B cell (primary cell): ENCODE results near the gene GLIPR2.

ENCODE experiments used
- CTCF ChIP-seq: fragments of 200-600 bp; IDR thresholded peaks from one replicate; pipeline ENCODE4 v1.8.0; 2022; ENCODE audit warnings: antibody characterized with exemption, mild to moderate bottlenecking
- EZH2 ChIP-seq: IDR thresholded peaks from 2 replicates; pipeline ENCODE4 v1.6.1; 2012; ENCODE audit warnings: borderline replicate concordance, low read depth, mild to moderate bottlenecking, moderate library complexity, low read length; ENCODE audit not compliant: insufficient read depth, poor library complexity, severe bottlenecking

DNA sequence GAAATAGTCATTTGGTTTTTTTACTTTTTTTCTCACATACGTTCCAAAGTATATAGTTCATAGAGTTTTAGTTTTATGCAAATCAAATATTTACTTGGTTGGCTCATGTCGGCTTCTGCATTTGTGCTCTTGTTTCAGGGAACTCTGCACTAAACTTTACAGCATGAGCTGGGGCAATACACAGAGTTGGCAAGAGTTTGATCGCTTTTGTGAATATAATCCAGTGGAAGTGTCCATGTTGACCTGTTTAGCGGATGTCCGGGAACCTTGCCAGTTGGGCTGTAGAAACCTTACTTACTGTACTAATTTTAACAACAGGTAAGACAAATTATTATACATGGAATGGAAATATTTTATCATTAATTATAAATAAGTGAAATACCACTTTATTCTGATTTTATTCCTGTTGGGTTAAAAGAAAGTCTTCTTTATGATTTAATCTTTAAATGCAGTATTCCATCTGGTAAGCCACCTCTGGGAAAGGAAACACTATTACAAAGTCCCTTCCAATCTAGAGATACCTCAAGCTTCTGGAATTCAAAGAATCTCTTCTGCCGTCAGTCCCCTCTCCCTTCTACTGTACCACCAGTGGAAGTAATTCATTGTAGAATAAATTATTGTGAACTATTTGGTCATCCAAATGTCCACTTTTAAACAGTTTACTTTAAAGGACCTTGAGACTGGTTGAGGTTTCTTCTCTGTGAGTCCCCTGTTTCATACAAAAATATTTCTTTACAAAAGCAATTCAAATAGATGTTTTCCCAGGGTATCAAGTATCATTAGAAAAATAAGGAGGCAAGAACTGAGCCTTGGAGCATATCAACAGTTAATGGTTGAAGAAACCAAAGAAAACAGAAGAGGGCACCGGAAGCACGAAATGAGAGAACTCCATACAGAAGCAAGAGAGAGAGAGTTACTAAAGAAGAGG is 45.2 kb upstream of the GLIPR2 start:
- TF ChIP-seq CTCF: no peak
- TF ChIP-seq EZH2: no peak
